Vagina (tissue), 2 donors: ENCODE data around the gene SDK2.

Source experiments
- POLR2A ChIP-seq, 2 donors: fragments of 450-650 bp; IDR thresholded peaks; one replicate each; pipeline ENCODE4 v1.6.1; 2017; ENCODE audit warnings: antibody characterized with exemption in 2 of 2, mild to moderate bottlenecking in 2 of 2, moderate library complexity in 2 of 2
- POLR2AphosphoS5 ChIP-seq, 2 donors: sonication (generic); formaldehyde crosslinking; IDR thresholded peaks; one replicate each; pipeline ENCODE4 v1.9.0; 2017; ENCODE audit warnings: antibody characterized with exemption in 2 of 2, mild to moderate bottlenecking in 2 of 2, low read depth in 1 of 2; ENCODE audit not compliant: insufficient read depth in 1 of 2
- TF ChIP-seq, protein P1 (sequence below), 3 experiments: fragments of 450-650 bp in 2 of 3; fragments of 200-600 bp in 1 of 3; sonication (generic) in 1 of 3; IDR thresholded peaks; one replicate each; pipeline ENCODE4 v1.5.1; 2017 to 2019; ENCODE audit warnings: antibody characterized with exemption in 3 of 3, mild to moderate bottlenecking in 2 of 3, moderate library complexity in 2 of 3

DNA sequence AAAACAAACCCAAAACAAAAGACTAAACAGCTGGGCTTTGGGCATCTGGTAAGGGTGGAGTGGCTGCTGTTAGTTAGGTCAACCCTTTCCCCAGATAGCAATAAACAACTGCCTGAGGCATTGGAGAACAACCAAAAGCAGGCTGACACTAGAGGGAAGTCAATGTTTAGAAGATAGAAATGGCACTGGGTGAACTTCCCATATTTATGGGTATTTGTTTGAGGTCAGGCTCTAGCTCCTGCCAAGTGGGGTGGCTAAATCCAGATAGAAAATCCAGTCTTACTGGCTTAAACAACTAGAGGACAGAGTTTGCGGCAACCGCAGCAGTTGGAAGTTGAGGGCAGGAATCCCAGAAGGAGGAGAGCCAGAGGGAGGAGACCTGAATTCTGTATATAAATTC, 79.4 kb downstream of the SDK2 start:
- TF ChIP-seq, protein P1, sequence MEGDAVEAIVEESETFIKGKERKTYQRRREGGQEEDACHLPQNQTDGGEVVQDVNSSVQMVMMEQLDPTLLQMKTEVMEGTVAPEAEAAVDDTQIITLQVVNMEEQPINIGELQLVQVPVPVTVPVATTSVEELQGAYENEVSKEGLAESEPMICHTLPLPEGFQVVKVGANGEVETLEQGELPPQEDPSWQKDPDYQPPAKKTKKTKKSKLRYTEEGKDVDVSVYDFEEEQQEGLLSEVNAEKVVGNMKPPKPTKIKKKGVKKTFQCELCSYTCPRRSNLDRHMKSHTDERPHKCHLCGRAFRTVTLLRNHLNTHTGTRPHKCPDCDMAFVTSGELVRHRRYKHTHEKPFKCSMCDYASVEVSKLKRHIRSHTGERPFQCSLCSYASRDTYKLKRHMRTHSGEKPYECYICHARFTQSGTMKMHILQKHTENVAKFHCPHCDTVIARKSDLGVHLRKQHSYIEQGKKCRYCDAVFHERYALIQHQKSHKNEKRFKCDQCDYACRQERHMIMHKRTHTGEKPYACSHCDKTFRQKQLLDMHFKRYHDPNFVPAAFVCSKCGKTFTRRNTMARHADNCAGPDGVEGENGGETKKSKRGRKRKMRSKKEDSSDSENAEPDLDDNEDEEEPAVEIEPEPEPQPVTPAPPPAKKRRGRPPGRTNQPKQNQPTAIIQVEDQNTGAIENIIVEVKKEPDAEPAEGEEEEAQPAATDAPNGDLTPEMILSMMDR (IDR thresholded peaks at IDR 0.05) = no peak
- TF ChIP-seq POLR2AphosphoS5 (IDR thresholded peaks at IDR 0.05; ENCODE audit: insufficient read depth in 1 of 2, low read depth in 1 of 2) (no peak), POLR2A (IDR thresholded peaks at IDR 0.05) (no peak)
